WTC11 (cell line): ENCODE results near the gene PRAC2.

Source experiments
- ETV6 ChIP-seq: sonication (generic); formaldehyde crosslinking; IDR thresholded peaks from 2 replicates; pipeline ENCODE4 v1.8.1; 2022; ENCODE audit warnings: mild to moderate bottlenecking, missing genetic modification reagents
- JUN ChIP-seq: sonication (generic); formaldehyde crosslinking; IDR thresholded peaks from 2 replicates; pipeline ENCODE4 v1.8.0; 2023; ENCODE audit warnings: mild to moderate bottlenecking, missing genetic modification reagents
- MXD4 ChIP-seq: fragments of 250-450 bp; sonication (Bioruptor Pico); IDR thresholded peaks from 2 replicates; pipeline ENCODE4 v1.8.0; 2021; ENCODE audit warnings: mild to moderate bottlenecking, moderate library complexity, borderline replicate concordance
- SP1 ChIP-seq: sonication (generic); formaldehyde crosslinking; conservative IDR thresholded peaks from 2 replicates; pipeline ENCODE4 v1.8.1; 2022; ENCODE audit warnings: missing genetic modification reagents
- TCF7 ChIP-seq: sonication (generic); formaldehyde crosslinking; IDR thresholded peaks from 2 replicates; pipeline ENCODE4 v1.8.0; 2022; ENCODE audit warnings: mild to moderate bottlenecking, low read depth, missing genetic modification reagents, moderate library complexity
- ZNF121 ChIP-seq: sonication (generic); formaldehyde crosslinking; IDR thresholded peaks from 2 replicates; pipeline ENCODE4 v1.8.0; 2023; ENCODE audit warnings: missing genetic modification reagents
- ZNF219 ChIP-seq: sonication (generic); formaldehyde crosslinking; IDR thresholded peaks from 2 replicates; pipeline ENCODE4 v1.8.0; 2023; ENCODE audit warnings: missing genetic modification reagents, mild to moderate bottlenecking, borderline replicate concordance
- TF ChIP-seq, protein P1 (sequence below): fragments of 200-600 bp; IDR thresholded peaks from 2 replicates; pipeline ENCODE4 v1.8.0; 2022; ENCODE audit warnings: antibody characterized with exemption
- TF ChIP-seq, protein P2 (sequence below): sonication (generic); formaldehyde crosslinking; IDR thresholded peaks from 2 replicates; pipeline ENCODE4 v1.8.1; 2022; ENCODE audit warnings: low read depth, mild to moderate bottlenecking, moderate library complexity, missing genetic modification reagents, borderline replicate concordance
- TF ChIP-seq, protein P3 (sequence below): sonication (generic); formaldehyde crosslinking; IDR thresholded peaks from 2 replicates; pipeline ENCODE4 v1.8.0; 2022; ENCODE audit warnings: missing genetic modification reagents
- TF ChIP-seq, protein P4 (sequence below): sonication (generic); formaldehyde crosslinking; IDR thresholded peaks from 2 replicates; pipeline ENCODE4 v1.8.1; 2023; ENCODE audit warnings: mild to moderate bottlenecking, missing genetic modification reagents, moderate library complexity
- TF ChIP-seq, protein P5 (sequence below): sonication (generic); formaldehyde crosslinking; IDR thresholded peaks from 2 replicates; pipeline ENCODE4 v1.8.0; 2022; ENCODE audit warnings: mild to moderate bottlenecking, missing genetic modification reagents

DNA sequence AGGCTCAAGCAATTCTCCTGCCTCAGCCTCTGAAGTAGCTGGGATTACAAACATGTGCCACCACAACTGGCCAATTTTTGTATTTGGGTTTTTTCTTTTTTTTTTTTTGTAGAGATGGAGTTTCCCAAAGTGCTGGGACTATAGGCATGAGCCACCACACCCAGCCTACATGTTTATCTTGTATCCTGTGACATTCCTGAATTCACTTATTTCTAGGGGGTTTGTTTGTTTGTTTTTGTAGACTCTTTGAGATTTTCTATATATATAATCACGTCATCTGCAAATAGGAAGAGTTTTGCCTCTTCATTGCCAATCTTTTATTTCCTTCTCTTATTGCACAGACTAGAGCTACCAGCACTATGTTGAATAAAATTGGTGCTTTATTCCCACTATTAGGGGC, 29.8 kb upstream of the PRAC2 start:
- TF ChIP-seq ZNF219 (CRISPR knock-in tag) (no peak), TCF7 (CRISPR knock-in tag) (no peak), ZNF121 (CRISPR knock-in tag) (no peak), MXD4 (CRISPR knock-in tag) (no peak), SP1 (CRISPR knock-in tag) (no peak), JUN (no peak), ETV6 (CRISPR knock-in tag) (no peak)
- TF ChIP-seq, protein P1, sequence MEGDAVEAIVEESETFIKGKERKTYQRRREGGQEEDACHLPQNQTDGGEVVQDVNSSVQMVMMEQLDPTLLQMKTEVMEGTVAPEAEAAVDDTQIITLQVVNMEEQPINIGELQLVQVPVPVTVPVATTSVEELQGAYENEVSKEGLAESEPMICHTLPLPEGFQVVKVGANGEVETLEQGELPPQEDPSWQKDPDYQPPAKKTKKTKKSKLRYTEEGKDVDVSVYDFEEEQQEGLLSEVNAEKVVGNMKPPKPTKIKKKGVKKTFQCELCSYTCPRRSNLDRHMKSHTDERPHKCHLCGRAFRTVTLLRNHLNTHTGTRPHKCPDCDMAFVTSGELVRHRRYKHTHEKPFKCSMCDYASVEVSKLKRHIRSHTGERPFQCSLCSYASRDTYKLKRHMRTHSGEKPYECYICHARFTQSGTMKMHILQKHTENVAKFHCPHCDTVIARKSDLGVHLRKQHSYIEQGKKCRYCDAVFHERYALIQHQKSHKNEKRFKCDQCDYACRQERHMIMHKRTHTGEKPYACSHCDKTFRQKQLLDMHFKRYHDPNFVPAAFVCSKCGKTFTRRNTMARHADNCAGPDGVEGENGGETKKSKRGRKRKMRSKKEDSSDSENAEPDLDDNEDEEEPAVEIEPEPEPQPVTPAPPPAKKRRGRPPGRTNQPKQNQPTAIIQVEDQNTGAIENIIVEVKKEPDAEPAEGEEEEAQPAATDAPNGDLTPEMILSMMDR = no peak
- TF ChIP-seq, protein P2, sequence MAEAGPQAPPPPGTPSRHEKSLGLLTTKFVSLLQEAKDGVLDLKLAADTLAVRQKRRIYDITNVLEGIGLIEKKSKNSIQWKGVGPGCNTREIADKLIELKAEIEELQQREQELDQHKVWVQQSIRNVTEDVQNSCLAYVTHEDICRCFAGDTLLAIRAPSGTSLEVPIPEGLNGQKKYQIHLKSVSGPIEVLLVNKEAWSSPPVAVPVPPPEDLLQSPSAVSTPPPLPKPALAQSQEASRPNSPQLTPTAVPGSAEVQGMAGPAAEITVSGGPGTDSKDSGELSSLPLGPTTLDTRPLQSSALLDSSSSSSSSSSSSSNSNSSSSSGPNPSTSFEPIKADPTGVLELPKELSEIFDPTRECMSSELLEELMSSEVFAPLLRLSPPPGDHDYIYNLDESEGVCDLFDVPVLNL = no peak
- TF ChIP-seq, protein P3, sequence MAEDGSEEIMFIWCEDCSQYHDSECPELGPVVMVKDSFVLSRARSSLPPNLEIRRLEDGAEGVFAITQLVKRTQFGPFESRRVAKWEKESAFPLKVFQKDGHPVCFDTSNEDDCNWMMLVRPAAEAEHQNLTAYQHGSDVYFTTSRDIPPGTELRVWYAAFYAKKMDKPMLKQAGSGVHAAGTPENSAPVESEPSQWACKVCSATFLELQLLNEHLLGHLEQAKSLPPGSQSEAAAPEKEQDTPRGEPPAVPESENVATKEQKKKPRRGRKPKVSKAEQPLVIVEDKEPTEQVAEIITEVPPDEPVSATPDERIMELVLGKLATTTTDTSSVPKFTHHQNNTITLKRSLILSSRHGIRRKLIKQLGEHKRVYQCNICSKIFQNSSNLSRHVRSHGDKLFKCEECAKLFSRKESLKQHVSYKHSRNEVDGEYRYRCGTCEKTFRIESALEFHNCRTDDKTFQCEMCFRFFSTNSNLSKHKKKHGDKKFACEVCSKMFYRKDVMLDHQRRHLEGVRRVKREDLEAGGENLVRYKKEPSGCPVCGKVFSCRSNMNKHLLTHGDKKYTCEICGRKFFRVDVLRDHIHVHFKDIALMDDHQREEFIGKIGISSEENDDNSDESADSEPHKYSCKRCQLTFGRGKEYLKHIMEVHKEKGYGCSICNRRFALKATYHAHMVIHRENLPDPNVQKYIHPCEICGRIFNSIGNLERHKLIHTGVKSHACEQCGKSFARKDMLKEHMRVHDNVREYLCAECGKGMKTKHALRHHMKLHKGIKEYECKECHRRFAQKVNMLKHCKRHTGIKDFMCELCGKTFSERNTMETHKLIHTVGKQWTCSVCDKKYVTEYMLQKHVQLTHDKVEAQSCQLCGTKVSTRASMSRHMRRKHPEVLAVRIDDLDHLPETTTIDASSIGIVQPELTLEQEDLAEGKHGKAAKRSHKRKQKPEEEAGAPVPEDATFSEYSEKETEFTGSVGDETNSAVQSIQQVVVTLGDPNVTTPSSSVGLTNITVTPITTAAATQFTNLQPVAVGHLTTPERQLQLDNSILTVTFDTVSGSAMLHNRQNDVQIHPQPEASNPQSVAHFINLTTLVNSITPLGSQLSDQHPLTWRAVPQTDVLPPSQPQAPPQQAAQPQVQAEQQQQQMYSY (CRISPR knock-in tag) = no peak
- TF ChIP-seq, protein P4, sequence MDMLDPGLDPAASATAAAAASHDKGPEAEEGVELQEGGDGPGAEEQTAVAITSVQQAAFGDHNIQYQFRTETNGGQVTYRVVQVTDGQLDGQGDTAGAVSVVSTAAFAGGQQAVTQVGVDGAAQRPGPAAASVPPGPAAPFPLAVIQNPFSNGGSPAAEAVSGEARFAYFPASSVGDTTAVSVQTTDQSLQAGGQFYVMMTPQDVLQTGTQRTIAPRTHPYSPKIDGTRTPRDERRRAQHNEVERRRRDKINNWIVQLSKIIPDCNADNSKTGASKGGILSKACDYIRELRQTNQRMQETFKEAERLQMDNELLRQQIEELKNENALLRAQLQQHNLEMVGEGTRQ = no peak
- TF ChIP-seq, protein P5, sequence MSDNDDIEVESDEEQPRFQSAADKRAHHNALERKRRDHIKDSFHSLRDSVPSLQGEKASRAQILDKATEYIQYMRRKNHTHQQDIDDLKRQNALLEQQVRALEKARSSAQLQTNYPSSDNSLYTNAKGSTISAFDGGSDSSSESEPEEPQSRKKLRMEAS (CRISPR knock-in tag) = no peak
